HEK293 (cell line): ENCODE measurements around the gene DENND6B.

Source experiments
- EGR2 ChIP-seq: fragments of 450-650 bp; formaldehyde crosslinking; IDR thresholded peaks from 2 replicates; pipeline ENCODE4 v1.5.1; 2016; ENCODE audit warnings: low read depth, missing biosample characterization, missing genetic modification characterization
- GLIS1 ChIP-seq: fragments of 450-650 bp; formaldehyde crosslinking; IDR thresholded peaks from 2 replicates; pipeline ENCODE4 v1.5.1; 2016; ENCODE audit warnings: missing biosample characterization, missing genetic modification characterization
- HOXC10 ChIP-seq: sonication (generic); formaldehyde crosslinking; IDR thresholded peaks from 2 replicates; pipeline ENCODE4 v1.8.1; 2023; ENCODE audit warnings: mild to moderate bottlenecking, missing genetic modification reagents
- KLF1 ChIP-seq: fragments of 450-650 bp; formaldehyde crosslinking; IDR thresholded peaks from 2 replicates; pipeline ENCODE4 v1.5.1; 2016; ENCODE audit warnings: missing biosample characterization, missing genetic modification characterization
- MEIS1 ChIP-seq: sonication (generic); formaldehyde crosslinking; IDR thresholded peaks from 2 replicates; pipeline ENCODE4 v1.8.1; 2022; ENCODE audit warnings: missing genetic modification reagents, mild to moderate bottlenecking, borderline replicate concordance
- MYNN ChIP-seq: fragments of 450-650 bp; formaldehyde crosslinking; IDR thresholded peaks from 2 replicates; pipeline ENCODE4 v1.5.1; 2016; ENCODE audit warnings: missing biosample characterization, missing genetic modification characterization, borderline replicate concordance
- OVOL3 ChIP-seq: fragments of 450-650 bp; formaldehyde crosslinking; IDR thresholded peaks from 2 replicates; pipeline ENCODE4 v1.5.1; 2016; ENCODE audit warnings: missing biosample characterization, missing genetic modification characterization
- REPIN1 ChIP-seq: fragments of 450-650 bp; formaldehyde crosslinking; IDR thresholded peaks from 2 replicates; pipeline ENCODE4 v1.5.1; 2017; ENCODE audit warnings: missing biosample characterization, missing genetic modification characterization, low read depth
- SP7 ChIP-seq: fragments of 450-650 bp; formaldehyde crosslinking; IDR thresholded peaks from 2 replicates; pipeline ENCODE4 v1.5.1; 2016; ENCODE audit warnings: missing biosample characterization, missing genetic modification characterization
- ZFP69B ChIP-seq: fragments of 450-650 bp; formaldehyde crosslinking; IDR thresholded peaks from 2 replicates; pipeline ENCODE4 v1.5.1; 2016; ENCODE audit warnings: missing biosample characterization, missing genetic modification characterization
- ZNF10 ChIP-seq: fragments of 450-650 bp; formaldehyde crosslinking; IDR thresholded peaks from 2 replicates; pipeline ENCODE4 v1.5.1; 2017; ENCODE audit warnings: missing biosample characterization, missing genetic modification characterization
- ZNF140 ChIP-seq: fragments of 450-650 bp; formaldehyde crosslinking; IDR thresholded peaks from 2 replicates; pipeline ENCODE4 v1.5.1; 2016; ENCODE audit warnings: missing biosample characterization, missing genetic modification characterization
- ZNF23 ChIP-seq: fragments of 450-650 bp; formaldehyde crosslinking; IDR thresholded peaks from 2 replicates; pipeline ENCODE4 v1.5.1; 2016; ENCODE audit warnings: missing biosample characterization, missing genetic modification characterization, borderline replicate concordance
- ZNF248 ChIP-seq: fragments of 450-650 bp; formaldehyde crosslinking; IDR thresholded peaks from 2 replicates; pipeline ENCODE4 v1.5.1; 2017; ENCODE audit warnings: missing biosample characterization, missing genetic modification characterization
- ZNF292 ChIP-seq: fragments of 450-650 bp; formaldehyde crosslinking; IDR thresholded peaks from 2 replicates; pipeline ENCODE4 v1.5.1; 2016; ENCODE audit warnings: low read depth, missing biosample characterization, missing genetic modification characterization, borderline replicate concordance
- ZNF324 ChIP-seq: fragments of 450-650 bp; formaldehyde crosslinking; IDR thresholded peaks from 2 replicates; pipeline ENCODE4 v1.5.1; 2016; ENCODE audit warnings: missing biosample characterization, missing genetic modification characterization
- ZNF37A ChIP-seq: fragments of 450-650 bp; IDR thresholded peaks from 2 replicates; pipeline ENCODE4 v1.5.1; 2018; ENCODE audit warnings: missing biosample characterization, missing genetic modification characterization
- ZNF394 ChIP-seq: fragments of 450-650 bp; formaldehyde crosslinking; IDR thresholded peaks from 2 replicates; pipeline ENCODE4 v1.5.1; 2016; ENCODE audit warnings: missing biosample characterization, missing genetic modification characterization, mild to moderate bottlenecking, moderate library complexity, borderline replicate concordance
- ZNF433 ChIP-seq: fragments of 450-650 bp; formaldehyde crosslinking; IDR thresholded peaks from 2 replicates; pipeline ENCODE4 v1.5.1; 2016; ENCODE audit warnings: missing biosample characterization, missing genetic modification characterization, low read depth
- ZNF48 ChIP-seq: fragments of 450-650 bp; formaldehyde crosslinking; IDR thresholded peaks from 2 replicates; pipeline ENCODE4 v1.5.1; 2016; ENCODE audit warnings: missing biosample characterization, missing genetic modification characterization
- ZNF544 ChIP-seq: fragments of 450-650 bp; formaldehyde crosslinking; IDR thresholded peaks from 2 replicates; pipeline ENCODE4 v1.5.0; 2017; ENCODE audit warnings: missing biosample characterization, missing genetic modification characterization
- ZNF629 ChIP-seq: fragments of 450-650 bp; formaldehyde crosslinking; IDR thresholded peaks from 2 replicates; pipeline ENCODE4 v1.5.1; 2017; ENCODE audit warnings: missing biosample characterization, missing genetic modification characterization
- ZNF658 ChIP-seq: fragments of 450-650 bp; formaldehyde crosslinking; IDR thresholded peaks from 2 replicates; pipeline ENCODE4; 2016; ENCODE audit warnings: missing biosample characterization, missing genetic modification characterization
- ZNF677 ChIP-seq: fragments of 450-650 bp; IDR thresholded peaks from 2 replicates; pipeline ENCODE4 v1.5.0; 2018; ENCODE audit warnings: missing biosample characterization, mild to moderate bottlenecking, missing genetic modification characterization, moderate library complexity
- ZNF701 ChIP-seq: fragments of 450-650 bp; formaldehyde crosslinking; IDR thresholded peaks from 2 replicates; pipeline ENCODE4 v1.5.1; 2016; ENCODE audit warnings: missing biosample characterization, missing genetic modification characterization
- ZSCAN4 ChIP-seq: fragments of 450-650 bp; formaldehyde crosslinking; IDR thresholded peaks from 2 replicates; pipeline ENCODE4 v1.5.1; 2017; ENCODE audit warnings: missing biosample characterization, missing genetic modification characterization
- TF ChIP-seq, protein P1 (sequence below): fragments of 450-650 bp; formaldehyde crosslinking; IDR thresholded peaks from 2 replicates; pipeline ENCODE4 v1.5.1; 2016; ENCODE audit warnings: missing biosample characterization, missing genetic modification characterization
- TF ChIP-seq, protein P2 (sequence below): fragments of 450-650 bp; formaldehyde crosslinking; IDR thresholded peaks from 2 replicates; pipeline ENCODE4 v1.5.1; 2016; ENCODE audit warnings: missing biosample characterization, missing genetic modification characterization, borderline replicate concordance
- TF ChIP-seq, protein P3 (sequence below): IDR thresholded peaks from 2 replicates; pipeline ENCODE4 v1.6.1; 2011; ENCODE audit warnings: mild to moderate bottlenecking, low read depth, low read length, borderline replicate concordance

Gene DENND6B

GRCh38 chr22:50338042-50338573 is 11.3 kb upstream of the DENND6B start (continued):
- TF ChIP-seq, protein P1, sequence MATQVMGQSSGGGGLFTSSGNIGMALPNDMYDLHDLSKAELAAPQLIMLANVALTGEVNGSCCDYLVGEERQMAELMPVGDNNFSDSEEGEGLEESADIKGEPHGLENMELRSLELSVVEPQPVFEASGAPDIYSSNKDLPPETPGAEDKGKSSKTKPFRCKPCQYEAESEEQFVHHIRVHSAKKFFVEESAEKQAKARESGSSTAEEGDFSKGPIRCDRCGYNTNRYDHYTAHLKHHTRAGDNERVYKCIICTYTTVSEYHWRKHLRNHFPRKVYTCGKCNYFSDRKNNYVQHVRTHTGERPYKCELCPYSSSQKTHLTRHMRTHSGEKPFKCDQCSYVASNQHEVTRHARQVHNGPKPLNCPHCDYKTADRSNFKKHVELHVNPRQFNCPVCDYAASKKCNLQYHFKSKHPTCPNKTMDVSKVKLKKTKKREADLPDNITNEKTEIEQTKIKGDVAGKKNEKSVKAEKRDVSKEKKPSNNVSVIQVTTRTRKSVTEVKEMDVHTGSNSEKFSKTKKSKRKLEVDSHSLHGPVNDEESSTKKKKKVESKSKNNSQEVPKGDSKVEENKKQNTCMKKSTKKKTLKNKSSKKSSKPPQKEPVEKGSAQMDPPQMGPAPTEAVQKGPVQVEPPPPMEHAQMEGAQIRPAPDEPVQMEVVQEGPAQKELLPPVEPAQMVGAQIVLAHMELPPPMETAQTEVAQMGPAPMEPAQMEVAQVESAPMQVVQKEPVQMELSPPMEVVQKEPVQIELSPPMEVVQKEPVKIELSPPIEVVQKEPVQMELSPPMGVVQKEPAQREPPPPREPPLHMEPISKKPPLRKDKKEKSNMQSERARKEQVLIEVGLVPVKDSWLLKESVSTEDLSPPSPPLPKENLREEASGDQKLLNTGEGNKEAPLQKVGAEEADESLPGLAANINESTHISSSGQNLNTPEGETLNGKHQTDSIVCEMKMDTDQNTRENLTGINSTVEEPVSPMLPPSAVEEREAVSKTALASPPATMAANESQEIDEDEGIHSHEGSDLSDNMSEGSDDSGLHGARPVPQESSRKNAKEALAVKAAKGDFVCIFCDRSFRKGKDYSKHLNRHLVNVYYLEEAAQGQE, result no peak
- no peak for TF ChIP-seq REPIN1 (tag by site-specific recombination)
- no peak for TF ChIP-seq MYNN
- TF ChIP-seq ZNF394 (tag by site-specific recombination), result no peak
- 0 out of 2 replicates have a peak, but pooled peaks have one; percentile 39 for TF ChIP-seq ZNF544 (tag by site-specific recombination)
- TF ChIP-seq ZNF324 (tag by site-specific recombination), result no peak
- TF ChIP-seq ZNF292 (tag by site-specific recombination), result 0 out of 2 replicates have a peak, but pooled peaks have one; percentile 4
- TF ChIP-seq SP7, result no peak
- 0 out of 2 replicates have a peak, but pooled peaks have one; percentile 14 for TF ChIP-seq GLIS1 (tag by site-specific recombination)
- TF ChIP-seq ZNF658 (tag by site-specific recombination), result no peak
- TF ChIP-seq OVOL3 (tag by site-specific recombination), result no peak
- TF ChIP-seq ZNF701 (tag by site-specific recombination), result 0 out of 2 replicates have a peak, but pooled peaks have one; percentile 9
- no peak for TF ChIP-seq MEIS1
- peak; percentile 26 for TF ChIP-seq ZSCAN4 (tag by site-specific recombination)
- no peak for TF ChIP-seq ZNF23 (tag by site-specific recombination)
- TF ChIP-seq, protein P2, sequence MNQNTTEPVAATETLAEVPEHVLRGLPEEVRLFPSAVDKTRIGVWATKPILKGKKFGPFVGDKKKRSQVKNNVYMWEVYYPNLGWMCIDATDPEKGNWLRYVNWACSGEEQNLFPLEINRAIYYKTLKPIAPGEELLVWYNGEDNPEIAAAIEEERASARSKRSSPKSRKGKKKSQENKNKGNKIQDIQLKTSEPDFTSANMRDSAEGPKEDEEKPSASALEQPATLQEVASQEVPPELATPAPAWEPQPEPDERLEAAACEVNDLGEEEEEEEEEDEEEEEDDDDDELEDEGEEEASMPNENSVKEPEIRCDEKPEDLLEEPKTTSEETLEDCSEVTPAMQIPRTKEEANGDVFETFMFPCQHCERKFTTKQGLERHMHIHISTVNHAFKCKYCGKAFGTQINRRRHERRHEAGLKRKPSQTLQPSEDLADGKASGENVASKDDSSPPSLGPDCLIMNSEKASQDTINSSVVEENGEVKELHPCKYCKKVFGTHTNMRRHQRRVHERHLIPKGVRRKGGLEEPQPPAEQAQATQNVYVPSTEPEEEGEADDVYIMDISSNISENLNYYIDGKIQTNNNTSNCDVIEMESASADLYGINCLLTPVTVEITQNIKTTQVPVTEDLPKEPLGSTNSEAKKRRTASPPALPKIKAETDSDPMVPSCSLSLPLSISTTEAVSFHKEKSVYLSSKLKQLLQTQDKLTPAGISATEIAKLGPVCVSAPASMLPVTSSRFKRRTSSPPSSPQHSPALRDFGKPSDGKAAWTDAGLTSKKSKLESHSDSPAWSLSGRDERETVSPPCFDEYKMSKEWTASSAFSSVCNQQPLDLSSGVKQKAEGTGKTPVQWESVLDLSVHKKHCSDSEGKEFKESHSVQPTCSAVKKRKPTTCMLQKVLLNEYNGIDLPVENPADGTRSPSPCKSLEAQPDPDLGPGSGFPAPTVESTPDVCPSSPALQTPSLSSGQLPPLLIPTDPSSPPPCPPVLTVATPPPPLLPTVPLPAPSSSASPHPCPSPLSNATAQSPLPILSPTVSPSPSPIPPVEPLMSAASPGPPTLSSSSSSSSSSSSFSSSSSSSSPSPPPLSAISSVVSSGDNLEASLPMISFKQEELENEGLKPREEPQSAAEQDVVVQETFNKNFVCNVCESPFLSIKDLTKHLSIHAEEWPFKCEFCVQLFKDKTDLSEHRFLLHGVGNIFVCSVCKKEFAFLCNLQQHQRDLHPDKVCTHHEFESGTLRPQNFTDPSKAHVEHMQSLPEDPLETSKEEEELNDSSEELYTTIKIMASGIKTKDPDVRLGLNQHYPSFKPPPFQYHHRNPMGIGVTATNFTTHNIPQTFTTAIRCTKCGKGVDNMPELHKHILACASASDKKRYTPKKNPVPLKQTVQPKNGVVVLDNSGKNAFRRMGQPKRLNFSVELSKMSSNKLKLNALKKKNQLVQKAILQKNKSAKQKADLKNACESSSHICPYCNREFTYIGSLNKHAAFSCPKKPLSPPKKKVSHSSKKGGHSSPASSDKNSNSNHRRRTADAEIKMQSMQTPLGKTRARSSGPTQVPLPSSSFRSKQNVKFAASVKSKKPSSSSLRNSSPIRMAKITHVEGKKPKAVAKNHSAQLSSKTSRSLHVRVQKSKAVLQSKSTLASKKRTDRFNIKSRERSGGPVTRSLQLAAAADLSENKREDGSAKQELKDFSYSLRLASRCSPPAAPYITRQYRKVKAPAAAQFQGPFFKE (tag by site-specific recombination), result no peak
- TF ChIP-seq ZNF37A (tag by site-specific recombination), result no peak
- TF ChIP-seq HOXC10 (CRISPR knock-in tag), result no peak
- no peak for TF ChIP-seq ZFP69B
- TF ChIP-seq ZNF629 (tag by site-specific recombination), result no peak
- TF ChIP-seq ZNF677 (tag by site-specific recombination), result no peak
- no peak for TF ChIP-seq ZNF10
- no peak for TF ChIP-seq ZNF48 (tag by site-specific recombination)
- TF ChIP-seq, protein P3, sequence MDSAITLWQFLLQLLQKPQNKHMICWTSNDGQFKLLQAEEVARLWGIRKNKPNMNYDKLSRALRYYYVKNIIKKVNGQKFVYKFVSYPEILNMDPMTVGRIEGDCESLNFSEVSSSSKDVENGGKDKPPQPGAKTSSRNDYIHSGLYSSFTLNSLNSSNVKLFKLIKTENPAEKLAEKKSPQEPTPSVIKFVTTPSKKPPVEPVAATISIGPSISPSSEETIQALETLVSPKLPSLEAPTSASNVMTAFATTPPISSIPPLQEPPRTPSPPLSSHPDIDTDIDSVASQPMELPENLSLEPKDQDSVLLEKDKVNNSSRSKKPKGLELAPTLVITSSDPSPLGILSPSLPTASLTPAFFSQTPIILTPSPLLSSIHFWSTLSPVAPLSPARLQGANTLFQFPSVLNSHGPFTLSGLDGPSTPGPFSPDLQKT, result no peak
- no peak for TF ChIP-seq KLF1
- TF ChIP-seq ZNF433 (tag by site-specific recombination), result no peak
- 0 out of 2 replicates have a peak, but pooled peaks have one; percentile 26 for TF ChIP-seq ZNF248 (tag by site-specific recombination)
- no peak for TF ChIP-seq EGR2 (tag by site-specific recombination)
- TF ChIP-seq ZNF140 (tag by site-specific recombination), result no peak; the same call in 1 of the 2 replicates
